Prostate gland (tissue), 2 donors: Measurements from ENCODE around the gene ATF6B.

Experiments
- CTCF ChIP-seq, 4 experiments: fragments of 200-600 bp in 2 of 4; fragments of 450-650 bp in 2 of 4; sonication (generic) in 2 of 4; IDR thresholded peaks; 1 replicate in 3 of 4; 2 replicates in 1 of 4; pipeline ENCODE4 v1.5.1; 2016 to 2019; ENCODE audit warnings: antibody characterized with exemption in 4 of 4, mild to moderate bottlenecking in 2 of 4, moderate library complexity in 2 of 4
- POLR2A ChIP-seq: fragments of 450-650 bp; IDR thresholded peaks from one replicate; pipeline ENCODE4 v1.6.1; 2016; ENCODE audit warnings: antibody characterized with exemption, mild to moderate bottlenecking
- POLR2AphosphoS5 ChIP-seq: sonication (generic); formaldehyde crosslinking; IDR thresholded peaks from one replicate; pipeline ENCODE4 v1.6.1; 2017; ENCODE audit warnings: antibody characterized with exemption

DNA sequence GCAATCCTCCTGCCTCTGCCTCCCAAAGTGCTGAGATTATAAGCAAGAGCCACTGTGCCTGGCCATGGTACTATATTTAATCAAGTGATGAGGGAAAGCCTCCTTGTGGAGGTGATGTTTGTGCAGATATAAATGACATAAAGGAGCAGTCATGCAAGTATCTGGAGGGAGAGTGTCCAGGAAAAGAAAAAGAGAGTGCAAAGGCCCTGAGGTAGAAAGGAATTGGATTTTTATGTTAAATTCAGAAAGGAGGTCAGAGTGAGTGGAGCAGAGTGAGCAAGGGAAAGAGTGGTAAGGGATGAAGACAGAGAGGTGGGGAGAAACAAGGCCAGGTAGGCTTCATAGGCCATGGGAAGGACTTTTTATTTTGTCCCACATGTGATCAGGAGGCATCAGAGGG, 9.4 kb upstream of the ATF6B start:
- TF ChIP-seq POLR2A (no peak), CTCF (IDR thresholded peaks at IDR 0.05) (no peak), POLR2AphosphoS5 (no peak)
